ENCODE data around the gene NPY2R. TPM values are rescaled to one million over a fixed set of nuclear protein-coding genes. Genes with fewer than 3 reads are reported as not detected.

NPY2R gene
- total RNA-seq, 4 donors from 2014 or later: 0.22 to 1.8 (median 0.42) TPM; not detected in 1

DNA sequence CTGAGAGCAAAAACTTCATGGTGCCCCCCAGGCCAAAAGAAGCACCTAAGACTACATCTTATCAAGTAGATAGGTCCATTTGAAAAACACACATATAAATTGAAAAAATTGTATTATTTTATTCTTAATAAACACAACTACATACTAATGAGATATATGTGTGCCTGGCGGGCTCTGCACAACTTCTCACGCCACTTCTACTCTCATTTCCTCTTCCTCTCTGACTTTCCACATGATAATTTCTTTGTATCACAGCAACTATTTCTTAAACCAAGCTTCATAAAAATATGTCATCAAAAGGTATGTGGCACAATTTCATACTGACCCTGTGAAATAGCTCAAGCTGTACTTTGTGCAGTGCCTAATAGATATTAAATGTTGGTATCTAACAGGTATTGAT lies 10.7 kb upstream of the NPY2R start:
- TF ChIP-seq, protein P1, sequence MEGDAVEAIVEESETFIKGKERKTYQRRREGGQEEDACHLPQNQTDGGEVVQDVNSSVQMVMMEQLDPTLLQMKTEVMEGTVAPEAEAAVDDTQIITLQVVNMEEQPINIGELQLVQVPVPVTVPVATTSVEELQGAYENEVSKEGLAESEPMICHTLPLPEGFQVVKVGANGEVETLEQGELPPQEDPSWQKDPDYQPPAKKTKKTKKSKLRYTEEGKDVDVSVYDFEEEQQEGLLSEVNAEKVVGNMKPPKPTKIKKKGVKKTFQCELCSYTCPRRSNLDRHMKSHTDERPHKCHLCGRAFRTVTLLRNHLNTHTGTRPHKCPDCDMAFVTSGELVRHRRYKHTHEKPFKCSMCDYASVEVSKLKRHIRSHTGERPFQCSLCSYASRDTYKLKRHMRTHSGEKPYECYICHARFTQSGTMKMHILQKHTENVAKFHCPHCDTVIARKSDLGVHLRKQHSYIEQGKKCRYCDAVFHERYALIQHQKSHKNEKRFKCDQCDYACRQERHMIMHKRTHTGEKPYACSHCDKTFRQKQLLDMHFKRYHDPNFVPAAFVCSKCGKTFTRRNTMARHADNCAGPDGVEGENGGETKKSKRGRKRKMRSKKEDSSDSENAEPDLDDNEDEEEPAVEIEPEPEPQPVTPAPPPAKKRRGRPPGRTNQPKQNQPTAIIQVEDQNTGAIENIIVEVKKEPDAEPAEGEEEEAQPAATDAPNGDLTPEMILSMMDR (IDR thresholded peaks at IDR 0.05): no peak
- TF ChIP-seq EP300 (IDR thresholded peaks at IDR 0.05) (no peak), POLR2A (IDR thresholded peaks at IDR 0.05) (no peak)
- no peaks in the 10 kb centered on the region for H3K4me1 ChIP-seq
- no peaks in the 10 kb centered on the region for H3K27me3 ChIP-seq
- no peaks in the 10 kb centered on the region for H3K9me3 ChIP-seq
- DNase-seq (ENCODE audit: low spot score in 2 of 2): no peak
- WGBS, 2 donors: 88 to 91% methylated on average over 2 of the region's 2 CpGs
- H3K27ac ChIP-seq: no peak overlapping the region
- no peaks in the 10 kb centered on the region for H3K36me3 ChIP-seq
- no peak overlapping the region for H3K4me3 ChIP-seq

DNA sequence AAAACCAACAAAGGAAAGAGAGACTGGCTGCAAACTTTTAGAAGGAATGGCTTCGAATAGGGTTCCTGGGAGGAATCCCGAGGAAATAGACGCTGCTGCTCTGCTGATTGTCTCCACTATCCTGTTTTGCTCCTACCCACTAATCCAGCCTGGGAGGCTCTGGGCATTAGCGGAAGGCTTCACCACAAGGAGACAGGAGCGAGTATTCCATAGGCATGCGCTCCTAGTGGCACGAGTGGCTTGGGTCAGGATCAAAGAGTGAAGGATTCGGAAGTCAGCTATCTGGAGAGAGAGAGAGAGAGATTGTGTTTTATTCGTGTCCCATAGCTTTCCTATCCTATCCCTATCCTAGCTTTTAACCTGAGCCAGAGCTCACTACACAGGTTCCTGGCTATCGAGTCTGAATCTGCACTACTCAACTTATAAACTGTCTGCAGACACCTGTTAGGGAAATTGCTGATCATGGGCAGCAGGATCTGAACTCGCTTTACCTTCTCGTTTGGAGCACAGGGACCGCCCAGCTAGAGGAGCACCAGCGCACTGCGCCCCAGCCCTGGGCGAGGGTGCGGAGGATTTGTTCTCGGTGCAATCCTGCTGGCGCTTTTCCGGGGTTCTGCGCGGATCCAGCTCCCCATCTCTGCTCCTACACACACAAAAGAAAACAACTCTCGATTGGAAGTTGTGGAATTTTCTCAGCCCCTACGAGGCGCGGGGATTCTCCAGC lies 740 bp upstream of the NPY2R start:
- peaks cover 0 to 20% (median 3%) of the 10 kb centered on the region in 4 donors for H3K4me1 ChIP-seq
- WGBS, 2 donors: 3 to 5% methylated on average over 26 of the region's 26 CpGs
- peak overlapping the region in 2 of 4 donors; percentile 11 to 35 for H3K4me3 ChIP-seq
- TF ChIP-seq POLR2A (IDR thresholded peaks at IDR 0.05) (no peak), EP300 (IDR thresholded peaks at IDR 0.05) (no peak)
- TF ChIP-seq, protein P1 (IDR thresholded peaks at IDR 0.05): no peak
- H3K36me3 ChIP-seq: no peaks in the 10 kb centered on the region
- peaks cover 0 to 35% of the 10 kb centered on the region in 2 donors for H3K27me3 ChIP-seq
- no peaks in the 10 kb centered on the region for H3K9me3 ChIP-seq
- no peak for DNase-seq (ENCODE audit: low spot score in 2 of 2)
- no peak overlapping the region for H3K27ac ChIP-seq

DNA sequence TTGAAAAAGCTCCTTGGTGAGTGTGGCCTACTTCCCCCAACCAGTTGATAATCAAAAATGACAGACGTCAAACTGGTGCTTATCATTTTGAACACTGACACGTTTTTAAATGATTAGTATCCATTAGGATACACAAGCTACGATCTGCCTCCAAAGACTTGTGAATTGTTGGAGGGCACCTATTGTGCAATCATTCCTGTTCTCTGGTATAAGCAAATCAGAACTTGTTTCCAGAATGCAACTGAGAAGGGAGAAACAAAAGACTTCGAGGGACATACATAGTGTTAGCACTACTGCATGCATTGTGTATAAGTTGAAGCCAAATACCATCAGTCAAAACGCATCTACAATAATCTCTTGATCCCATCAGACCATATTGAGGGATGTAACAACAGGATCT lies 11.6 kb downstream of the NPY2R start:
- no peaks in the 10 kb centered on the region for H3K36me3 ChIP-seq

DNA sequence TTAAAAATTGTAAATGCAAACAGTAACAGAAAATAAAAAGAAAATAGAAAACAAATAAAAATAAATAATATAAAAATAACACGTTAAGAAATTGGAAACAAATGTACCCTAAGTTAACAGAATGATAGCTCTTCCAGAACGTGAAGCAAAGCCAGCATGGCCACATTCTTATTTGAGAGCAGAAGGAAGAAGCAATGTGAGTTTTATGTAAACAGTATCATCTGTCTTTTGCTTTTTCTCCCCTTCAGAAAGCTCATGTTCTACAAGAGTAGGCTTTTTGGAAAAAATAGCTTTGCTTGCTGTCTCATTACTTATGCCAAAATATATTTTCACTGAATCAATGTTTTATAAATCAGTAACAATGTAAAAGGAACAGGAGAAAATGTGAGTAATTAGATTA lies 18.7 kb downstream of the NPY2R start:
- WGBS, 2 donors: 28 to 36% methylated on average over 2 of the region's 2 CpGs
- H3K4me3 ChIP-seq: no peak overlapping the region
- TF ChIP-seq, protein P1 (IDR thresholded peaks at IDR 0.05): no peak
- no peak for TF ChIP-seq POLR2A (IDR thresholded peaks at IDR 0.05)
- TF ChIP-seq EP300 (IDR thresholded peaks at IDR 0.05): no peak
- H3K27ac ChIP-seq: no peak overlapping the region
- no peak for DNase-seq (ENCODE audit: low spot score in 2 of 2)
- no peaks in the 10 kb centered on the region for H3K27me3 ChIP-seq
- no peaks in the 10 kb centered on the region for H3K9me3 ChIP-seq
- no peaks in the 10 kb centered on the region for H3K36me3 ChIP-seq
- no peaks in the 10 kb centered on the region for H3K4me1 ChIP-seq

More for the DNA sequence above, 11.6 kb downstream of the NPY2R start:
- WGBS, 2 donors: 81 to 89% methylated on average over 5 of the region's 5 CpGs
- H3K9me3 ChIP-seq: no peaks in the 10 kb centered on the region
- TF ChIP-seq EP300 (IDR thresholded peaks at IDR 0.05) (no peak), POLR2A (IDR thresholded peaks at IDR 0.05) (no peak)
- TF ChIP-seq, protein P1 (IDR thresholded peaks at IDR 0.05): no peak
- no peak overlapping the region for H3K27ac ChIP-seq
- H3K4me1 ChIP-seq: no peaks in the 10 kb centered on the region
- DNase-seq (ENCODE audit: low spot score in 2 of 2): no peak
- H3K4me3 ChIP-seq: no peak overlapping the region
- no peaks in the 10 kb centered on the region for H3K27me3 ChIP-seq

DNA sequence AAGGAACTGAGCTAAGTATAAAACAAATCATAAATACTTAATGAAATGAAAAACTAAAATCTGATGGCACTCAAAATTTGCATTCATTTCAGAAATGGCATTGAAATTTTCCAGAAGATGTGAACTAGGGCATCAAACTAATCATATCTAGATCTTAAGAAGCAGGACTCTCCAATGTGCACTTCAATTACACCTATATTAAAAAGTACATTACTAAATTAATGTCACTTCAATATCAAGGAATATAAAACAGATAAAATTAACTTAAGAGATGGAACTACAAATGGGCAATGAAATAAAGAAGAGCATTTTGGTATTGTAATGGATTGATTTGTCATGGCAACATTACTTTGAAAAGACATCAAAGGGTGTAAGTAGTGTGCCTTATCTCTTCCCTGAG lies 20.3 kb downstream of the NPY2R start:
- H3K9me3 ChIP-seq: no peaks in the 10 kb centered on the region
- DNase-seq (ENCODE audit: low spot score in 2 of 2): no peak
- TF ChIP-seq EP300 (IDR thresholded peaks at IDR 0.05) (no peak), POLR2A (IDR thresholded peaks at IDR 0.05) (no peak)
- TF ChIP-seq, protein P1 (IDR thresholded peaks at IDR 0.05): no peak
- no peaks in the 10 kb centered on the region for H3K27me3 ChIP-seq
- no peaks in the 10 kb centered on the region for H3K4me1 ChIP-seq
- H3K27ac ChIP-seq: no peak overlapping the region
- H3K4me3 ChIP-seq: no peak overlapping the region
- no peaks in the 10 kb centered on the region for H3K36me3 ChIP-seq

Measured in tibial nerve (tissue), 4 donors.